Measurements from ENCODE around the gene MERTK. TPM values are rescaled to one million over a fixed set of nuclear protein-coding genes. Genes with fewer than 3 reads are reported as not detected.

MERTK gene
- total and polyA plus RNA-seq, 2 of the 13 experiments (the other 11 are each of a cell fraction or from before 2014, with no cell fraction given): 37.3 to 44.7 TPM

DNA sequence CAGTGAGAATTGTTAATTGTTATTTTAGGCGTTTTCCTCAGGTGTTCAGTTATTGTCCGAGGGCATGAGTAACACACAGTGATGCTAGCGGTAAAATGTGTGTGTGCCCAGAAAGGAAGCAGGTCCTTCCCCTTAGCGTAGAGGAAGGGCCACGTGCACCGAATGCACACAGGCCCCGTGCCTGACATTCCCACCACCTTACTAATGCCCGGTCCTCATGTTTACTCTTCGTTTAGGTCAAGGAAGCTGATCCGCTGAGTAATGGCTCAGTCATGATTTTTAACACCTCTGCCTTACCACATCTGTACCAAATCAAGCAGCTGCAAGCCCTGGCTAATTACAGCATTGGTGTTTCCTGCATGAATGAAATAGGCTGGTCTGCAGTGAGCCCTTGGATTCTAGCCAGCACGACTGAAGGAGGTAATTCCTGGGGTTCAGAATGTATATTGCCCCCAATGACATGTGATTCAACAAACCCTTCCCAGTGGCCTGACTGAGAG is 76.7 kb downstream of the MERTK start (continued):
- TF ChIP-seq, protein P1, sequence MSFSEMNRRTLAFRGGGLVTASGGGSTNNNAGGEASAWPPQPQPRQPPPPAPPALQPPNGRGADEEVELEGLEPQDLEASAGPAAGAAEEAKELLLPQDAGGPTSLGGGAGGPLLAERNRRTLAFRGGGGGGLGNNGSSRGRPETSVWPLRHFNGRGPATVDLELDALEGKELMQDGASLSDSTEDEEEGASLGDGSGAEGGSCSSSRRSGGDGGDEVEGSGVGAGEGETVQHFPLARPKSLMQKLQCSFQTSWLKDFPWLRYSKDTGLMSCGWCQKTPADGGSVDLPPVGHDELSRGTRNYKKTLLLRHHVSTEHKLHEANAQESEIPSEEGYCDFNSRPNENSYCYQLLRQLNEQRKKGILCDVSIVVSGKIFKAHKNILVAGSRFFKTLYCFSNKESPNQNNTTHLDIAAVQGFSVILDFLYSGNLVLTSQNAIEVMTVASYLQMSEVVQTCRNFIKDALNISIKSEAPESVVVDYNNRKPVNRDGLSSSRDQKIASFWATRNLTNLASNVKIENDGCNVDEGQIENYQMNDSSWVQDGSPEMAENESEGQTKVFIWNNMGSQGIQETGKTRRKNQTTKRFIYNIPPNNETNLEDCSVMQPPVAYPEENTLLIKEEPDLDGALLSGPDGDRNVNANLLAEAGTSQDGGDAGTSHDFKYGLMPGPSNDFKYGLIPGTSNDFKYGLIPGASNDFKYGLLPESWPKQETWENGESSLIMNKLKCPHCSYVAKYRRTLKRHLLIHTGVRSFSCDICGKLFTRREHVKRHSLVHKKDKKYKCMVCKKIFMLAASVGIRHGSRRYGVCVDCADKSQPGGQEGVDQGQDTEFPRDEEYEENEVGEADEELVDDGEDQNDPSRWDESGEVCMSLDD (CRISPR knock-in tag; IDR thresholded peaks at IDR 0.05; ENCODE audit: borderline replicate concordance): no peak
- 0 out of 2 replicates have a peak, but pooled peaks have one; percentile 18 for TF ChIP-seq UBTF (CRISPR knock-in tag; IDR thresholded peaks at IDR 0.05)
- TF ChIP-seq SNAPC2 (CRISPR knock-in tag; IDR thresholded peaks at IDR 0.05): no peak
- no peak for TF ChIP-seq ZSCAN21 (CRISPR knock-in tag; IDR thresholded peaks at IDR 0.05; ENCODE audit: borderline replicate concordance)
- no peak for TF ChIP-seq TGIF2 (CRISPR knock-in tag; IDR thresholded peaks at IDR 0.05)
- TF ChIP-seq CHD4 (IDR thresholded peaks at IDR 0.05; ENCODE audit: borderline replicate concordance, low read length): no peak
- TF ChIP-seq MTF2 (CRISPR knock-in tag; IDR thresholded peaks at IDR 0.05; ENCODE audit: borderline replicate concordance): no peak
- TF ChIP-seq FOXK2 (IDR thresholded peaks at IDR 0.05): no peak
- no peak for TF ChIP-seq POLR2AphosphoS2 (IDR thresholded peaks at IDR 0.05; ENCODE audit: low read depth, low read length)
- no peak for TF ChIP-seq ZSCAN20 (CRISPR knock-in tag; IDR thresholded peaks at IDR 0.05; ENCODE audit: borderline replicate concordance)
- TF ChIP-seq ZSCAN29 (CRISPR knock-in tag; conservative IDR thresholded peaks at IDR 0.05): no peak
- TF ChIP-seq GATAD2A (CRISPR knock-in tag; IDR thresholded peaks at IDR 0.05): peak; percentile 67
- TF ChIP-seq, protein P2, sequence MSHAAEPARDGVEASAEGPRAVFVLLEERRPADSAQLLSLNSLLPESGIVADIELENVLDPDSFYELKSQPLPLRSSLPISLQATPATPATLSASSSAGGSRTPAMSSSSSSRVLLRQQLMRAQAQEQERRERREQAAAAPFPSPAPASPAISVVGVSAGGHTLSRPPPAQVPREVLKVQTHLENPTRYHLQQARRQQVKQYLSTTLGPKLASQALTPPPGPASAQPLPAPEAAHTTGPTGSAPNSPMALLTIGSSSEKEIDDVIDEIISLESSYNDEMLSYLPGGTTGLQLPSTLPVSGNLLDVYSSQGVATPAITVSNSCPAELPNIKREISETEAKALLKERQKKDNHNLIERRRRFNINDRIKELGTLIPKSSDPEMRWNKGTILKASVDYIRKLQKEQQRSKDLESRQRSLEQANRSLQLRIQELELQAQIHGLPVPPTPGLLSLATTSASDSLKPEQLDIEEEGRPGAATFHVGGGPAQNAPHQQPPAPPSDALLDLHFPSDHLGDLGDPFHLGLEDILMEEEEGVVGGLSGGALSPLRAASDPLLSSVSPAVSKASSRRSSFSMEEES (CRISPR knock-in tag; IDR thresholded peaks at IDR 0.05): peak; percentile 48; the same call in 1 of the 2 replicates
- no peak for TF ChIP-seq PLSCR1 (CRISPR knock-in tag; IDR thresholded peaks at IDR 0.05; ENCODE audit: borderline replicate concordance)
- TF ChIP-seq ATM (IDR thresholded peaks at IDR 0.05; ENCODE audit: borderline replicate concordance): no peak
- TF ChIP-seq ZNF773 (CRISPR knock-in tag; IDR thresholded peaks at IDR 0.05; ENCODE audit: borderline replicate concordance): no peak
- TF ChIP-seq ZNF326 (CRISPR knock-in tag; IDR thresholded peaks at IDR 0.05; ENCODE audit: borderline replicate concordance): no peak
- TF ChIP-seq ZEB1 (IDR thresholded peaks at IDR 0.05; ENCODE audit: insufficient replicate concordance, low read depth): no peak
- TF ChIP-seq SAP130 (CRISPR knock-in tag; IDR thresholded peaks at IDR 0.05; ENCODE audit: low read depth): peak; percentile 18; the same call in 1 of the 2 replicates
- TF ChIP-seq ZNF12 (CRISPR knock-in tag; IDR thresholded peaks at IDR 0.05): no peak
